Fibroblast of skin of back (primary cell): ENCODE data around the gene CCDC73.
"Not testable (repeated sequence)": the region's sequence is repeated elsewhere in the genome, so short reads cannot be mapped to it uniquely, and the experiment has no call there.

Experiments used
- DNase-seq: peaks from one replicate; pipeline ENCODE4 v3.0.0-alpha.2; 2013

The CCDC73 gene

DNA sequence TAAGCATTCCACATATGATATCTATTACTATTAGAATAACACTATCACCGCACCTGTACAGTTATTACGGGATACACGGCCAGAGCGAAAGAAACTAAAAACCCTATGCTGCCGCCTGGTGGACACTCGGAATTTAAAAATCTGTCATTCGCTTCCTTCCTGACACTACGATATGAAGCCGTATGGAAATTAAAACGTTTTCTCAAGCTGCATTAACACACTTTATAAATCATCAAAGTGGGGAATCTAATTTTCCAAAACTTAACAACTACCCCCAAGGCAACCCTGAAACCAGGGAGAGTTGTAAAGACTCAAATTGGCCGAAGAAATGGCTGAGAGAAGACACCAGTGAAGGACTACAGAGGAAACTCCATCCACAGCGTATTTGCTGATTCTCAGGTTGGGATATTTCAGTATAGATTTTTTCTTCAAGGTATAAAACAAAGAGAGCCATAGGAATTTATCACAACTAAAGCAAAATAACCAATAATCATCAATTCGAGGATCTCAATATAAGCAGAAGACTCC lies 1.4 kb downstream of the CCDC73 start:
- DNase-seq = peak; percentile 37

DNA sequence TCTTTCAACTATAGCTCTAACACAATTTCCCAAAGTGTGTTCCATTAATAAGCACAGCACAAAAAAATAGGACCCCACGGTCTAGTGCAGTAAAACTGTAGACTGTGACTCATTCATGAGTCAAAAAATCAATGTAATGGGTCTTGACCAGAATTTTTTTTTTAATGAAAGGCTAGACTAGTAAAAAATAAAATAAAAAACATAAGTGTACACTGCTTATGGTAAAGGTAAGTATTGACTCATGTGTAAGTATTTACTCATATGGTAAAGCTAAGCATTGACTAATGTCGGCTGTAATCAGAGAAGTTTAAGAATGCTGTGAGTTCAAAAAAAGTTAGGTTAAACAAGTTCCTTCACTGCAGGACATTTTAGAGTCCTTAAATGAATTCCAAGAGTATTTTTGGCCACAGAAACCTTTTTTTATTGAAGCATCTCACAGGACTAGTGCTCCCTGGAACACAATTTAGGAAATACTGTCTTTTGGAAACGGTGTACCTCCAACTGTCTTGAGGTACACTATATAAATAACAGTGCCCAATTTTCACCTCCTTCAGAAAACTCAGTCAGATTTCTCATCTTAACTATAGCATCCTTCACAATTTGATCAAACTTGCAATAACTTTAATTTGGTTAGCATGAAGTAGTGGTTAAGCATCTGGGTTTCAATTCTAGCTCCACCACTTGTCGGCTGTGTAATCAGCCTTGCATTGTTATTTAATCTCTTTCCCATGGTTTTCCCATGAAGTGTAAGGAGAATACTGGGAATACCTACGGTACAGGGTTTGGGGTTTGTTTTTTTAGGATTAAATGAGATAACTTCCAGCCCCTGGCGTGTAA lies 2.1 kb downstream of the CCDC73 start:
- DNase-seq = no peak

DNA sequence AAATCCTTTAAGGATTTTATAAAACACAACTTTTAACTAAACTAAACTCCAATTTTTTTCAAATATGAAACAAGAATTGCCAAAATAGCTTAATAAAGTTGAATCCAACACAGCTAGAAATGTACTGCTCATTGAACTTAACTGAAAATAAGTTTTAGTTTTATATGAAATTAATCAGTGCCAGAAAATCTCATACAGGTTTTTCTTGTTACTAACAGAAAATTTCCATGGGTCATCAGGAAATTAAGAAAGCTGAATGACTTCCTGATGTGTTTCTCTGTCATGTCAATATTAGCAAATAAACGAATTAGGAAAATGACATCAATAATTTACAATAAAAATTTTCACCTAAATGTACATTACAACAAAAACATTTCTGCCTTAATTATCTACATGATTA lies 3.5 kb downstream of the CCDC73 start:
- no peak for DNase-seq

DNA sequence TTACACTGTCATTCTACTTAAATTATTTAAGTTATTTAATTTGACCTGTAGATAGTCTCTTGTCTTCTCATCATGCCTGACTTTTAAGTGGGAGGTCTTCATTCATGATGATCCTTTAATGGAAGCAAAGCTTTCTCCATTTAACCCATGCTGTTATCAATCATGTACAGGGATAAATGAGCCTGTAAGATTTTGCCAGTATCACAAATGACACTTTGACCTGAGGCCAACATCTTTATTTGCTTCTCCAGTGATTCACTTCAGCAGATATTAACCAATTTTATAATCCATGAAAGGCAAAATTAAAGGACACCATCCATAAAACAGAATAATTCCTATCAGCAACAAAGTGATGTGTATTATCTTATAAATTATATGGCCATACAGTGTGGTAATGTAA lies 7.7 kb downstream of the CCDC73 start:
- DNase-seq = no peak

DNA sequence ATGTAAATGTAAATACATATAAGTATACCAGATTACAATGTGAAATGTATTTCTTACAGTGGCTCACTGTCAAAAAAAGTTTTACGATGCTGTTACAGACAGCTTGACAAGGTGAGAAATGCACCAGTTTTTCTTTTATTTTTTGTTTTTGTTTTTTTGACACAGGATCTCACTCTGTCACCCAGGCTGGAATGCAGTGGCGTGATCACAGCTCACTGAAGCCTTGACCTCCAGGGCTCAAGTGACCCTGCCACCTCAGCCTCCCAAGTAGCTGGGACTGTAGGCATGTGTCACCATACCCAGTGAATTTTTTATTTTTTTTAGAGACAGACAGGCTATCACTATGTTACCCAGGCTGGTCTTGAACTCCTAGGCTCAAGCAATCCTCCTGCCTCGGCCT lies 9.2 kb downstream of the CCDC73 start:
- DNase-seq = no peak

DNA sequence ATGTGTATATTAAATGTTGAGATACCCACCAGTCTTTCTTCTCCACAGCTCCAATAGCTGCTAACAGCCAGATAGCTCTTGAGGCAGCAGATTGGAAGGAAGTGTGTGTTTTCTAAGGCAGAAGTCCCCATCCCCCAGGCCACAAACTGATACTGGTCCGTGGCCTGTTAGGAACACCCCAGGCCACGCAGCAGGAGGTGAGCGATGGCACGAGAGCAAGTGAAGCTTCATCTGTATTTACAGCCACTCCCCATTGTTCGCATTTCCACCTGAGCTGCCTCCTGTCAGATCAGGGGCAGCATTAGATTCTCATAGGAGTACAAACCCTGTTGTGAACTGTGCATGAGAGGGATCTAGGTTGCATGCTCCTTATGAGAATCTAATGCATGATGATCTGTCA lies 12.7 kb downstream of the CCDC73 start:
- DNase-seq = no peak

DNA sequence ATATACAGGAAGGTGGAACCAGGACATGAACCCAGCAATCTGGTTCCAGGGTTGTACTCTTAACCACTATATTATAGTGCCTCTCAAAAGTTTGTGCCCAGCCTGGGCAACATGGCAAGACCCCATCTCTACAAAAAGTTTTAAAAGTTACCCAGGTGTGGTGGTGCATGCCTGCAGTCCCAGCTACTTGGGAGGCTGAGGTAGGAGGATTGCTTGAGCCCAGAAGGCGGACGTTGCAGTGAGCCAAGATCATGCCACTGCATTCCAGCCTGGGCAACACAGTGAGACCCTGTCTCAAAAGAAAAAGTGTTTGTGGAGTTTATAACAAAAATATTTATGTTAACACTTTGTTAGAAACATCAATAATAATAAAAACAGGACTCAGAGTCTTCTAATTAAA lies 13.6 kb downstream of the CCDC73 start:
- not testable (repeated sequence) for DNase-seq

DNA sequence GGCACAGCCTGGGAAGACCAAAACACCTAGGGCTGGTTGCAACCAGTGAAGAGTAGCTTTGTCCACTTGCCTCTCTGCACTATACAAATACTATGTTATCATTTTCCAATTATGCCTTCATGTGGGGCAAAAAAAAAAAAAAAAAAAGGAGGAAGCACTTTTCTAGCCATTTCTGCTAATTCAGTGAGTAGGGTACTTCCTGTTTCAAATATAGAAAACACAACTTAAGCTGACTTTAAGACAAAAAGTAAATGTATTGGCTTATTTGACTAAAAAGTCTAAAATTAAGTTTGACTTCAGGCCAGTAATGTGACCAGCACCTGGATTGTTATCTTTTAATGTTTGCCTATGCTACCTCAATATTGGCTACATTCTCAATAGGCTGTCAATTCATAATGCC lies 15.3 kb downstream of the CCDC73 start:
- DNase-seq = no peak

DNA sequence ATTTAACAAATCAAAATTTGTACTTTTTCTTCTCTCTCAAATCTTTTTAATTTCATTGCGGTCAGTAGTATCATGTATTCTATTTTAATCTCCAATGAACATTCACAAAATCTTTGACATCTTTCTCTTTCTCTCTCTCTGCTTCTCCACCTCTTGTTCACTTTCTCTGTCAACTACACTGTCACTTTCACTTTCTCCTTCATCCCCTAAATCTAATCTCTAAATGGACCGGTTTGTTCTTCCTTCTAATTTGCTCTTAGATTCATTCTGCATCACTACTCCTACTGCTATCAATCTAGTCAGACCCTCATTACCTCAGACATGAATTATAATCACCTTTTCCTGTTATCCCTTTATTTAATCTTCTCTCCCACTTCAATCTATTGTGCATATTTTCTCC lies 18.6 kb downstream of the CCDC73 start:
- DNase-seq = no peak

DNA sequence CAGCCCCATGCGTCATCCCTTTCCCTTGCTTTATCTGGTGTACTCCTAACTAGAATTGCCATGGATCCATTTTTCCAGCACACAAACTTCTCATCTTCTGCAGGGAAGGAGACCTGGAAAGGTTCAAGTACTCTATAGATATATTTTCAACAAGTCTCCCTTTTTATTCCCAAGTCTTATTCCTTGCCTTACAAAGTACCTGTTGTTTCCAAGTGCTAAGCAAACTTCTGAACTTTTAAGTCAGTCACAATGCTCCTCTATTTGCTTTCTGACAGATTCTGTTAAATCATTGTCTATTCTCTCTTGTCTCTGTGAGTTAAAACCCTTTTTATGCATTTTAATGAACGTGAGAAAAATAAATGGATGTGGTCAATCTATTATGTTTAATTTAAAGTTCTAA lies 20.4 kb downstream of the CCDC73 start:
- DNase-seq = no peak

DNA sequence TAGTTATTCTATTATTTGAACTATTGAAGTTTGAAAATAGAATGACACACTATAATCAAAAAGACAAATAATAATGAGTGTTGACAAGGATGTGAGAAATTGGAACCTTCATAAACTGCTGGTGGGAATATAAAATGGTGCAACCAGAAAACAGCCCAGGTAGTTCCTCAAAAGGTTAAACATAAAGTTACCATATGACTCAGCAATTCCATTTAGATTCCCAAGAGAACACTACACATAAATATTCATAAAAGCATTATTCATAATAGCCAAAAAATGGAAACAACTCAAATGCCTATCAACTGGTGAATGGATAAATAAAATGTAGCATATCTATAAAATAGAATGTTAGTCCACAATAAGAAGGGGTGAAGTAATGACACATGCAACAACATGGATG lies 21.7 kb downstream of the CCDC73 start:
- no peak for DNase-seq

DNA sequence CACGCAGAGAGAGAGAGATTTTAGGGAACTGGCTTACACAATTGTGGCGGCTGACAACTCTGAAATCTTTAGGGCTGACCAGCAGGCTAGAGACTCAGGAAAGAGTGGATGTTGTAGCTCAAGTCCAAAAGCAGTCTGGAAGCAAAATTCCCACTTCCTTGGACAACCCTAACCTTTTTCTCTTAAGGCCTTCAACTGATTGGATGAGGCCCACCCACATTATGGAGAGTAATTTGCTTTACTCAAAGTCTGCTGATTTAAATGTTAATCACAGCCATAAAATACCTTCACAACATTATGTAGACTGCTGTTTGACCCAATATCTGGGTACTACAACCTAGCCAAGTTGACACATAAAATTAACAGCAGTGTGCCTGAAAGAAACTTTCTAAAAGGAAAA lies 32.7 kb downstream of the CCDC73 start:
- not testable (repeated sequence) for DNase-seq

DNA sequence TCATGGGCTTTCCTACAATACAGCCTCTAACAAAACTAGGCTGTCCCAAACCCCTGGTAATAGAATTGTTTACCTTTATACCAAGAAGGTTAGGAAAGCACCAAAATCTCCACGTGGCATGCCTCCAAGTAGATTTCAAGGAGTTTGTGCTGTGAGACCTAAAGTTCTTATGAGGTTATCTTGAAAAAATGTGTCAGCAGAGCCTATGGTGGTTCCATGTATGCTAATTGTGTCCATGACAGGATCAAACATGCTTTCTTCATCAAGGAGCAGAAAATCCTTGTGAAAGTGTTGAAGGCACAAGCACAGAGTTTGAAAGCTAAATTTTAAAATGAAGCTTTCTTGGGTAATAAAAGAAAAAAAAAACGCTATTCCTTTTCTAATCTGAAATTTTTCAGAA lies 36.2 kb downstream of the CCDC73 start:
- no peak for DNase-seq

DNA sequence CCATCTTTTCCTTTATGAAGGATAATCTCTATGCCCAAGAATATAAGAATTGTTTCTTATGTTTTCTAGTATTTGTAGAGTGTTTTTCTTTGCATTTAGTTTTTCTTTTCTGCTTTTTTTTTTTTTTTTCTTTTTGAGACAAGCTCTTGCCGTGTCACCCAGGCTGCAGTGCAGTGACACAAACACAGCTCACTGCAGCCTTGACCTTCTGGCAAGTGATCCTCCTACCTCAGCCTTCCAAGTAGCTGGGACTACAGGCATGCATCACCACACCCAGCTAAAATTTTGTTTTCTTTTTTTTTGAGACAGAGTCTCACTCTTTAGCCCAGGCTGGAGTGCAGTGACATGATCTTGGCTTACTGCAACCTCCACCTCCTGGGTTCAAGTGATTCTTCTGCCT lies 41.3 kb downstream of the CCDC73 start:
- DNase-seq = not testable (repeated sequence)

DNA sequence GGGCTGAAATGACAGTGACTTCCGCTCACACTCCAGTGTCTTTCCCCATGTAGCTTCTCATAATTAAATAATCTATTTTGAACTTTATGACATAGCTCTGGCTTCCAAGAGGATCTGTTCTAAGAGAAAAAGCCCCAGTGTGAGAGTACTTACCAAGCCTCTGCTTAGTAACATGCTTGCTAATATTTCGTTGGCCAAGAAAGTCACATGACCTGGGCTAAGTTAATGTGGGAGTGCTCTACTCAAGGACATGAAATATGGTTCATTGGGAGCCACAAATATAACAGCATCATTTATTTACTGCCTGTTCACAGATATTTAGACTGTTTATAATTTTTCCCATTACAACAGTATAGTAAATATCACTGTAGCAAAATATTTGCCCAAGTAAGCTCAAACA lies 42.5 kb downstream of the CCDC73 start:
- DNase-seq = no peak

DNA sequence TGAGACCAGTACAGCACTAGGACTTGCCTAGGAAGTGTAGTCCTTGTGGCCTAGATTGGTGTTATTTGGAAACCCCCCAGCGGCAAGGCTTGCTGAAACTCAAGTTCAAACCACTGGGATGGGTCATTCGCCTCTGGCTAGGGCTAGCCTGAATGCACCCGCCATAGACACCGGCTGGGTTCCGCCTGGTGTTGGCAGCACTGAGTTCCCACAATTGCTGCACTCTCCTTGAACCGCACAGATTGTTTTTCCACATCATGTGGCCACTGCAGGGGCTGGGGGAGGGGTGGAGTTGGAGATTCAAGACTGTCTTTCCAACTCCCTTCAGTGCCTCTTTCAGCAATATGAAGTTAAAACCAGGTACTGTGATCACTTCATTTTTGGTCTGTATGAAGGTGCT lies 43.1 kb downstream of the CCDC73 start:
- DNase-seq = no peak

DNA sequence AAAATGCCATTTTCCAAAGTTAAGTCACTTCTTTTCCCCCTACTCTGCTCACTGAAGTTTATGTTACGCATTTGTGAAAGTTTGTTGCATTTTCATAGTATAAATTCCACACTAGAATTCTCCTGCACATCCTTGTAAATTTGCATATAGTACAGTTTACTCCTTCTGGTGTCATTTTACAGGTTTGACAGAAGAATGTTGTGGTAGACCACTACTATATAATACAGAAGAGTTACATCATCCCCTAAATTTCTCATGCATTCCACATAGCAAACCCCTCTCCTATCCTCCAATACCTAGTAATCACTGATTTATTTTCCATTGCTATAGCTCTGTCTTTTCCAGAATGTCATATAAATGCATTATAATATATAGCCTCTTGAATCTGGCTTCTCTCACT lies 64.5 kb downstream of the CCDC73 start:
- DNase-seq = no peak

DNA sequence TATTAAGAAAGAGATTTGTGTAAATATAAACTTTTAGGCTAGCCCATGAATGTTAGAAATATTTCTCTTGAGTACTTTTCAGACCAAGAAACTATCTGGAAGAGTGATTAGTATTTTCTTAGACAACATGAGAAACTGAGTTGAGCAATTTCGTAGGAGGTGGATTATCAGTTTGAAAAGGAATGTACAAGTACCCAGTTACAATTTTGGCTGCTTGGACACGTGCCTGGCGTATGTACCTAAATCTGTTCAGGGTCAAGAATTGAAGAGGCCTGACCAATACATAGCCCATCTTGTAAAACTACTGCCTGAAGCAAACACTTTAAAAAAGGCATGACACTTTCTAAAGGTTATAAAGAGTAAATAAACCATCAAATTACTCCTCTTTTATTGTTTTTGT lies 71.1 kb downstream of the CCDC73 start:
- no peak for DNase-seq

DNA sequence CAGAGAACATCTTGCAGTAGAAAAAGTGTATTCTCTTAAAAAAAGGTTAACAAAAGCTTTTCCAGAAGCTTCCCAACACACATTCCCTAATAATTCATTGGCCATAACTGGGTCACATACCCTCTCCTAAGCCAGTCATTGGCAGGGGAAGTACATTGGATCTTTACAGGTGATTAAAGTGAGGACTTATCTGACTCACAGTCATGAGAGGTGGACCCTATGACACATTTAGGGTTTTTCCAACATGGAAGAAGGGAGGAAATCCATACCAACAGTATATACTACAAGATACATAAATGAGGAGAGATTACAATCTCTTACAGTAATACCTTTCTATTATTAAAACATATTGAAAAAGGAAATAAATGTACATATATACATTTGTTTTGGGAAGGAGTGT lies 72.2 kb downstream of the CCDC73 start:
- DNase-seq = no peak

DNA sequence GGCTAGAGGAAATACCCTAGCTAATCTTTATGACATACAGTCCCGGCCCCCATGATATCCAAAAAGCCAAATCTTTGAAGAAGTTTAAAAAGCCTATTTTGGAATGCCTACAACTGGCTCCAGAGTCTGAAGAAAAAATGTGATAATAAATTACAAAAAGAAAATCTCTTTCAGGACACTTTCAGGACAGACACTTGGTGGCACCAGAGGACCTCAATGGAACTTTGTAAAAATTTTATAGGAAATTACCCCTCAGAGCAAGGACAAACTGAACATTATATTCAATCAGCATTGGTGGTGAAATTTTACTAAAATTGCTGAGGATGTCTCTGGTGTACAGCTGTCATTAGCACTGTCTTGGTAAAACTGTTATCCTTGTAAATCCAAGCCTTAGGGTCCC lies 81.0 kb downstream of the CCDC73 start:
- no peak for DNase-seq

DNA sequence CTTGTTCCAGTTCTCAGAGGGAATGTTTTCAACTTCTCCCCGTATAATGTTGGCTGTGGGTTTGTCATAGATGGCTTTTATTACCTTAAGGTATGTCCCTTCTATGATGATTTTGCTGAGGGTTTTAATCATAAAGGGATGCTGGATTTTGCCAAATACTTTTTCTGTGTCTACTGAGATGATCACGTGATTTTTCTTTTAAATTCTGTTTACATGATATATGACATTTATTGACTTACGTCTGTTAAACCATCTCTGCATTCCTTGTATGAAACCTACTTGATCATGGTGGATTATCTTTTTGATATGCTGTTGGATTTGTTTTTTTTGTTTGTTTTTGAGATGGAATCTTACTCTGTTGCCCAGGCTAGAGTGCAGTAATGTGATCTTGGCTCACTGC lies 85.5 kb downstream of the CCDC73 start:
- DNase-seq = not testable (repeated sequence)

DNA sequence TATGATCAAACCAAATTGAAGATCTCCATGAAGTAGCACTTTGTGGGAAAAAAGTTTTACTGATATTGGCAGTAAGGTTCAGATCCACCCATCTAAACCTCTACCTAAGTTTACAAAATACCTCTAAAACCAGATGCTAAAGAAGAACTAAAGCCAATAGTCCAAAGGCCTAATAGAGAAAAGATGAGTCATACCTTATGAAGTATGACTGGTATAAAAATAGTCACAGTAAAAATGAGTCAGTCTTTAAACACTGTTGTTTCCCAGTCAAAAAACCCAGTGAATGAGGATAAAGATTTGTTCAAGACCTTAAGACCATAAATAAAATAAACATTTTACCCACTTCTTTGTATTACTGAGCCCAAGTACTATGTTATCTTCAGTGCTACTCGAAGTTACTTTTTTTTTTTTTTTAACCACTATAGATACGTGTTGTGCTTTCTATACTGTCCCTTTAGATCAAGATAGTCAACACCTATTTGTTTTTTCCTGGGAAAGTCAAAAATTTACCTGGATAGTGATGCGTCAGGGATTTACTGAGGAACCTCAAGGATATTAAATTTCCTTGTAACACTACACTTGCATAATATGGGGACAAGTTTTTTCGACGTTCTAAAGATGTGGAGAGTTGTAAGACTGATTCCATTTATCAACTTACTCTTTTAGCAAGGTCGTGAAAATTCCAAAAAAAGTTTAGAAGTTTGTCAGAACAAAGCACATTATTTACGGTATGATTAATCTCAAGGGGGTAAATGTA lies 87.3 kb downstream of the CCDC73 start:
- DNase-seq = peak; percentile 90

DNA sequence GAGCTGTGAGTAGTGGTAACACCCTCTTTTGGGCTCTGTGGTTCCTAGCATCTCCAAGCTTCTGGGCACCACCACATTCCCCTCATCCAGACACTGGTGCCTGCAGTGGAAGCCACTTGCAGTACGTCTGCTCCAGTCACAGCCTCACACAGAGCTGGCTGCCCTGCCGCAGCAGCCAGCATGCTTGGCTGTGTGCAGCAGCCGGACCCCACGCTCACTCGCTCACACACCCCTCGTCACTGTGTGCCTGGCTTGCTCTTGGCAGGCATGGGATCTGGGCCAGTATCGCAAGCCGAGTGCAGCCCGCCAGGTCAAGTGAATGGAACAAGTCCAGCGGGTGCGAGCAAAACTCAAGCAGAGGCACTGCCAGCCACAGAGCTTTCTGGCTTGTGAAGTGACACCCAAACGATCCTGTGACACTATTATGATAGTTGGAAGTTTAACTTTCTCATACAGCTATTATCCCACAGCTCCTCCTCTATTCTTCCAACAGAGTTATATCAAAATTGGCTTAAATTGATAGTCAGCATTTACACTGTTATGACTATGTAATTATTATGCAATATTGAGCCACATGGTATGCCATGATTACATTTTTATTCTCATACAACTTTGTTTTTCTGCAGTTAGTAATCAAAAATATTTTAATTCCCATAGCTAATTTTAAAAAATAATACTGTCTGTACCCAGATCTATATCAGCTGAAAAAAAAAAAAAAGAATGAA lies 89.0 kb downstream of the CCDC73 start:
- DNase-seq = no peak
